Measurements from ENCODE around the gene RCAN3.

The RCAN3 gene

GRCh38 chr1:24575905-24576587, 73.4 kb downstream of the RCAN3 start:
- DNase-seq = peak in 19 of 56 donors; percentile 3 to 48 (median 21)

- DNase-seq = no peak
Observed at GRCh38 chr1:24578846-24579245, 76.2 kb downstream of the RCAN3 start.

- no peak for DNase-seq
Observed at GRCh38 chr1:24580756-24581155, 78.1 kb downstream of the RCAN3 start.

- DNase-seq = no peak
Observed at GRCh38 chr1:24584171-24584647, 81.6 kb downstream of the RCAN3 start.

- DNase-seq = no peak
Observed at GRCh38 chr1:24586119-24586518, 83.5 kb downstream of the RCAN3 start.

GRCh38 chr1:24586970-24587820, 84.6 kb downstream of the RCAN3 start:
- DNase-seq = peak in 13 of 56 donors; percentile 1 to 61 (median 9)

- DNase-seq = no peak
Observed at GRCh38 chr1:24588573-24588972, 85.9 kb downstream of the RCAN3 start.

GRCh38 chr1:24589200-24589599, 86.6 kb downstream of the RCAN3 start:
- no peak for DNase-seq
